ENCODE results near the gene HDAC4.

DNA sequence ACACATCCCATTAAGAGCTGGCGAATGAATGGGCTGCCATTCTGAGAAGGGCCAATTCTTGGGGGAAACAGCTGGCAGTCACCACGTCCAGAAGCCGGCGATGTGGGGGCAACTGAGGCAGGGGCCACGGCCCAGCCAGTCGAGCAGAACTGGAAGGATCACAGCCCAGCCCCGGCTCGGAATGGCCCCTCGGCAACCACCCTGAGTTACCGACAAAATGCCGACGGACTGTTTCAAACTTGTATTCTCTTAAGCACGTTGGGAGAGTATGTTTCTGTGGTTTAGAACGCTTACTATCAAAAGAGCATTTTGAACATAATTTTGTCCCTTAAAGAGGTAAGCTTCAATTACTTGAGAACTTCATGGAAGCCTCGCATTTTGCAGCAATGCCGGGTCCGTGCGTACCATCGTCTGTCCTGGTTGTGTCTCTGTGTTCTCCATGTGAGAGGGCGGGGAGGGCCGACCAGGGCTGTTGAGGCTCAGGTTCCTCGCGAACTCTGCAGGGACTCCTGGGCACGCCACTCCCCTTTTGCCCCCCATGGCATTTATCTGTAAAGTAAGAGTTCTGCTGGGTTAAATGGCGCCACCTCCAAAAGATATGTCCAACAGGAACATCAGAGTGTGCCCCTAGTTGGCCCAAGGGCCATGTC, 397.1 kb downstream of the HDAC4 start:
- TF ChIP-seq SP1 (CRISPR knock-in tag; IDR thresholded peaks at IDR 0.05) (no peak), YY1 (IDR thresholded peaks at IDR 0.05; ENCODE audit: borderline replicate concordance in 1 of 3, control insufficient read depth in 1 of 3, extremely low read depth in 1 of 3, insufficient read depth in 3 of 3, insufficient read length in 1 of 3, insufficient replicate concordance in 2 of 3, low read depth in 1 of 3, low read length in 2 of 3) (no peak), SMC3 (conservative IDR thresholded peaks at IDR 0.05; ENCODE audit: insufficient read depth, low read depth, low read length) (no peak), ZBTB8A (IDR thresholded peaks at IDR 0.05; ENCODE audit: partially characterized antibody) (no peak), CEBPB (tag; IDR thresholded peaks at IDR 0.05) (no peak)
